IPS DF 4.7 (cell line): ENCODE measurements around the gene LRRC27.
"Not testable (repeated sequence)": the region's sequence is repeated elsewhere in the genome, so short reads cannot be mapped to it uniquely, and the experiment has no call there.

Source experiments
- DNase-seq: peaks from one replicate; pipeline ENCODE4 v3.0.0-alpha.2; 2013; ENCODE audit warnings: low spot score; ENCODE audit errors: extremely low read depth

Gene LRRC27

DNA sequence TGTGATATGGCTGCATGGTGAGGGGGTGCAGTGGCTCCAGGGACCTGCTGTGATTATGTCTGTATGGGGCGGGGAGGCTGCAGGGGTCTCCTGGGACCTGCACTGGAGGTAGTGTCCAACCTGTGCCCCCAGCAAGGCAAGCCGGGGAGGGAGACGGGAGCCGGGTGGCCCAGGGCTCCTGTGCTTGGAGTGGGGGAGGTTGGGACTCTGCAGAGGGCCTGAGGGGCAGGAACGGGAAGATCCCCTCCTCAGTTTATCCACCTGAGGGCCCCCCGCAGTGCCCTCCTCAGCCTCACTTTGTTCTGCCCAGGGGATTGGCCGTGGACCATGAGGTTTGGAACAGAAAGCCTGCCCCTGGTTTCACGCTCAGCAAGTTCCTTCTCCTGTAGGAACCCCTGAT is 42.2 kb downstream of the LRRC27 start:
- no peak for DNase-seq

DNA sequence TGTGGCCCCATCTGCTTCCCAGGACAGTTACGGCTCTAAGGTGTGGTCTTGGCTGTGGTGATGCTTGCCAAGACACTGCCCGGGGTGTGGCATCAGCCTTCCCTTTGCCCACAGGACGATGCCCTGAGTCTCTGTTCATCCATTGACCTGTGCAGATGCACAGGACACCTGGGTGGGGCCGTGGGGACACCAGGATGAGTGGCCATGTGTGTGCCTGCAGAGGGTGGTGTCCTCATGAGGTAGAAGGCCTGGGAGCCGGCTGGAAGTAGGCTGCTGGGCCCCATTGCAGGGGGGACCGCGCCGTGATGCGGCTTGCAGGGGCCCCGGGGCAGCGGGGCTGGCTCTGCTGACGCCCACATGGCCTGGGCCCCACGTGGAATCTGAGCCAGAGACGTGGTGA is 42.6 kb downstream of the LRRC27 start:
- DNase-seq, result no peak

DNA sequence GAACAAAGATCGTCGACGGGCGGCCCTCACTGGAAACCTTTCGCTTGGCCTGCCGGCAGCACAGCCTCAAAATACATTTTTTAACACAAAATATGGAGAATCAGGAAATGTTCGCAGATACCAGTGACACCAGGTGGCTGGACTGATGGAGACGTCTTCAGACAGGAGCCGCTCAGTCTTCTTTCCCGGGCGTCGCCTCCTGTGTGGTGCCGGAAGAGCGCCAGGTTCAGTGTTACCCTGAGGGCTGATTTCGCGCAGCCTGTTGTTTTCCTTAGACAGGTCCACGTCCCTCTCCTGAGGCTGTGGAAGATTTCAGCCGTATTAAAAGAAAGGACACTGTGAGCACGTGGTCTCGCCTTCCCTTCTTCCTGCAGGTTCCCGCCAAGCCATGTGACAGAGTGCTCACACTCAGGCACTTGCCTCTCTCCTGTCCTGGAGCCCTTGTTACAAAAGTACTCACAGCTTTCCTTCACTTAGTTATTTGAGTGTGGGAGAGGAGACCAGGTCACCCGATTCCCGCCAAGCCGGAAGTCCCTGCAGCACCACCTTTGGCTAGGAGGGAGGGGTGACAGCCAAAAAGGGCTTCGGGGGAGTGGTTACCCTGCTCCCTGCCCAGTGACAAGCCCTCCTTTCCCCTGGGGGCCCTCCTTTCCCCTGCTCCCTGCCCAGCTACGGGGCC is 43.3 kb downstream of the LRRC27 start:
- DNase-seq, result no peak

DNA sequence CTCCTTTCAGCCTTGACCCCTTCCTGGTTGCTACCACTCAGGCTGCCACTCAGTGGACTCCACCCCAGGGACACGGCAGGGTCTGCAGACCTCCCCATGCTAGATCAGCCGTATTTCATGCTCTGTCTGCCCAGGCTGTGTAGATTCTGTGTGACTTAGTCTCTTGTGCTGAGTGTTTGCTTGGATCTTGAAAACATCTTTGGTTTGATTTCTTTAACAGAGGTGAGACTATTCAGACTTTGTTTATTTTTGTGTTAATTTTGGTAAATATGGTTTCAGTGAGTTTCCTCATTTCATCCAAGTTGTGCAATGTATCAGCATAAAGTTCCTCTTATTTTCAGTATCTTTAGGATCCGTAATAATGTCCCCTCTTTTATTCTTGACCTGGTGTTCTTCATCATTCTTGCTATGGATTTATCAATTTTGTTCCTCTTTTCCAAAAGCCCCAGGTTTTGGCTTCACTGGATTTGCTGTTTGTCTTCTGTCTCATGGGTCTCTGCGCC is 43.9 kb downstream of the LRRC27 start:
- DNase-seq, result no peak

DNA sequence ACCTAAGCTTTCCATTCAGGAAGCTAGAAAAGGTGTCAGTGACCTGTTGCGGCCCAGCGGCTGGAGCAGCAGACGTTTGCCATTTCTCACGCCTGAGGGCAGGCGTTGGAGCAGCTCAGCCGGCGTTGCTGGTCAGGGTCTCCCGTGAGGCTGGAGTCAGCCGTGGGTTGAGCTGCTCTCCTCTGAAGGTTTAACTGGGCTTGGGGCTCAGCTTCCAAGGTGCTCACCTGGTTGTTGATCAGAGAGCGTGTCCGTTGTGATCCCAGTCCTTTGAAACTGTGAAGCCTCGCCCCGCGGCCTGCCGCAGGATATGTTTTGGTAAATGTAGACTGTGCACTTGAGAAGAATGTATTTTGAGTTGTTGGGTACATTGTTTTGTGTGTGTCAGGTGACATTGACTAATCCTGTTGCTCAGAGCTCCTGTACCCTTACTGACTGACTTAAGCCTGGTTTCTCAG is 44.4 kb downstream of the LRRC27 start:
- DNase-seq, result no peak

DNA sequence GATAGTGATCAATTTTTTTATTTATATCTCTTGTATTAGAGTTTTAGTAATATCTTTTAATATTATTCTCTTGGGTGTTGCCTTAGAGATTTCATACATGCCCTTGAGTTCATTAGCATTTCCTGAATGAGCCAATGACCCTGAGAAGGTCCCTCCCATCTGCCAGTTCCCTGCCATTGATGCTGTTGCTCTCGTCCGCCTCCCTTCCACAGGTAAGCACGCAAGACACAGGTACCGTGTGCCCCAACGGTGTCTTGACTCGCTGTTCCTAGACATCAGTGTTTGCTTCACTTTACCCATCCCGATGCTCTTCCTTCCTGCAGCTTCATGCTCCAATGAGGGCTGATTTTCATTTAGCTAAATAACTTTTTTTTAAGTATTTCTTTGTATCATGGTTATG is 45.3 kb downstream of the LRRC27 start:
- DNase-seq, result no peak

DNA sequence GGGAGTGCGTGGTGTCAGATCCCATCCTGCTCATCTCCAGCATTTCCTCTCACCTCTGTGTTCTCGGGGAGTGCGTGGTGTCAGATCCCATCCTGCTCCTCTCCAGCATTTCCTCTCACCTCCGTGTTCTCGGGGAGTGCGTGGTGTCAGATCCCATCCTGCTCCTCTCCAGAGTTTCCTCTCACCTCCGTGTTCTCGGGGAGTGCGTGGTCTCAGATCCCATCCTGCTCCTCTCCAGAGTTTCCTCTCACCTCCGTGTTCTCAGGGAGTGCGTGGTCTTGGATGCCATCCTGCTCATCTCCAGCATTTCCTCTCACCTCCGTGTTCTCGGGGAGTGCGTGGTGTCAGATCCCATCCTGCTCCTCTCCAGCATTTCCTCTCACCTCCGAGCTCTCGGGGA is 47.0 kb downstream of the LRRC27 start:
- DNase-seq, result not testable (repeated sequence)

DNA sequence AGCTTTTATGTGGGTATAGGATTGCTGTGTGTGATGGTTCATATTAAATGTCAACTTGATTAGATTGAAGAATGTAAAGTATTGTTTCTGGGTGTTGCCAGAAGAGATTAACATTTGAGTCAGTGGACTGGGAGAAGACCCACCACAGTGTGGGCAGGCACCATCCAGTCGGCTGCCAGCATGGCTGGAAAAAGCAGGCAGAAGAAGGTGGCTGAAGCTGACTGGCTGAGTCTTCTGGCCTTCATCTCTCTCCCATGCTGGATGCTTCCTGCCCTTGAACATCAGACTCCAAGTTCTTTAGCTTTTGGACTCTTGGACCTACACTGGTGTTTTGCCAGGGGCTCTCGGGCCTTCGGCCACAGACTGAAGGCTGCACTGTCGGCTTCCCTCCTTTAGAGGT is 49.0 kb downstream of the LRRC27 start:
- DNase-seq, result not testable (repeated sequence)

DNA sequence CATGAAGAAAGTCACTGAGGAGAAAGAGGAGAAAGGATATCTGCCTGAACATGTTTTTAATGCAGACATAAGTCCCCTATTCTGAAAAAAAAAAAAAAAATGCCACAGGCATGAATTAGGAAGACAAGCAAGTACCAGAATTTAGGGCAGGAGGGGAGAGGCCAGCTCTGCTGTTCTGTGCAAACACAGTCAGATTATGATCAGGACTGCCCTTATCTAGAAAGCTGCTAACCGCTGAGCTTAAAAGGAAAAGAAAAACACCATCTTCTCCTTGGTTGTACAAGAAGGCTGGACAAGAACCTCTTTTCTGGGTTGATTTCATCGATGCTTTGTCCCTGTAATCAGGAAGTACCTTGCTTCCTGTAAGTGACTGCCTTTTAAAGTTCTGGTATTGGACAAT is 49.7 kb downstream of the LRRC27 start:
- DNase-seq, result no peak

DNA sequence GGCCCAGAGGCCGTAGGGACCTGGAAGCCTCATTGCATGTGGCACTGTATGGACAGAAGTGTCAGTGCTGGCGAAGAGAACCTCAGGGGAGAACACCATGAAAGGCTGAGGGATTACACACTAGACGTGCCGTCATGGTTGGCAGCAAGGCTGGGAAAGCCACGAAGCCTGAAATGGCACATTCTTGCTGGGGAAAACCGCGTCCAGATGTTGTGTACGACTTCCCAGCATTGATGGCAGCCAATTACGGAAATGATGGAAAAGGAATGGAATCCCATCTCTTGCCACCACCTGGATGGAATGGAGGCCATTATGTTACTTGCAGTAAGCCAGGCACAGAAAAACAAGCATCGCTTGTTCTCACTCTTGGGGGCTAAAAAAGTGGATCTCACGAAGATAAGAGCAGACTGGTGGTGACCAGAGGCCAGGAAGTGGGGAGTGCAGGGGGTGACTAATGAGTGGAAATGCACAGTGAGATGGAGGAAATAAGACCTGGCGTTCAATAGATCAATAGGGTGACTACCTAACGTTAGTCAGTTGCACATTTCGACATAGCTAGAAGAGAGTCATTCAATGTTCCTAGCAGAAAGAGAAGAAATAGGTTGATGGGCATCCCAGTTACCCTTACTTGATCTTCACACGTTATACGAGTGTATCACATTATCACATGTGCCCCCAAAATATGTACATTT is 50.4 kb downstream of the LRRC27 start:
- DNase-seq, result no peak

DNA sequence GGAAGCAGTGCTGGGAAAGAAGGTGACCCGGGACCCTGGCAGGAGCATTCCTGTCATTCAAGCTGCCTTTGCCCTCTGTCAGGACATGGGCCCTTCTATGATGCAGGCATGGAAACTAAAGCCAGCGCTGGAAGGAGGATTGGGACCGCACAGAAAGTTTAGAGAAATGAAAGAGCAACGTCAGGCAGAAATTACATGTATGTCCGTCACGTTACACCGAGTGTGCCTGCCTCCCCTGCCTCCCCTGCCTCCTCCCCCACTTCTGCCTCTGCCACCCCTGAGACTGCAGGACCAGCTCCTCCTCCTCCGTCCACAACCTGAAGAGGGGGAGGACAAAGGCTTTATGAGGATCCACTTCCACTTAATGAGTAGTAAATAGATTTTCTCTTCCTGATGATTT is 51.1 kb downstream of the LRRC27 start:
- no peak for DNase-seq

DNA sequence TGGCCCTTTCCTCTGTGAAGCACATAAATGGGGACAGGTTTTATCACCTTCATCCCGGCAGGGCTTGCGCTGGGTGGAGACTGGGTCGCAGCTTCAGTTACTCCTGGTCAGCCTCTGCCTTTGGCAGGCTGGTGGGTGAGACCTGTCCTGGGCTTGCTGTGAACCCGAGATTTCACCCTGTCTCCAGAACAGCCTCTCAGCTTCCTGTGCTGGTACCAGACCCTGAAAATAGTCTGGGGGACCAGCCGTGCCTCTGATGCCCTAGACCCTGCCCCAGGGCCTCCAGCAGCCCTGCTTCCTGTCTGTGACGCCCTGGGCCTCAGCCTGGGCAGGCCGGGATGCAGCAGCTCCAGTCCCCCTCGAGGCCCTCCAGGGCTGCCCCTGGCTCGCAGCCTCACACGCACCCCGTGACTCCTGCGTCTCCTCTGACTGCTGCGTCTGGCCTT is 51.8 kb downstream of the LRRC27 start:
- no peak for DNase-seq

DNA sequence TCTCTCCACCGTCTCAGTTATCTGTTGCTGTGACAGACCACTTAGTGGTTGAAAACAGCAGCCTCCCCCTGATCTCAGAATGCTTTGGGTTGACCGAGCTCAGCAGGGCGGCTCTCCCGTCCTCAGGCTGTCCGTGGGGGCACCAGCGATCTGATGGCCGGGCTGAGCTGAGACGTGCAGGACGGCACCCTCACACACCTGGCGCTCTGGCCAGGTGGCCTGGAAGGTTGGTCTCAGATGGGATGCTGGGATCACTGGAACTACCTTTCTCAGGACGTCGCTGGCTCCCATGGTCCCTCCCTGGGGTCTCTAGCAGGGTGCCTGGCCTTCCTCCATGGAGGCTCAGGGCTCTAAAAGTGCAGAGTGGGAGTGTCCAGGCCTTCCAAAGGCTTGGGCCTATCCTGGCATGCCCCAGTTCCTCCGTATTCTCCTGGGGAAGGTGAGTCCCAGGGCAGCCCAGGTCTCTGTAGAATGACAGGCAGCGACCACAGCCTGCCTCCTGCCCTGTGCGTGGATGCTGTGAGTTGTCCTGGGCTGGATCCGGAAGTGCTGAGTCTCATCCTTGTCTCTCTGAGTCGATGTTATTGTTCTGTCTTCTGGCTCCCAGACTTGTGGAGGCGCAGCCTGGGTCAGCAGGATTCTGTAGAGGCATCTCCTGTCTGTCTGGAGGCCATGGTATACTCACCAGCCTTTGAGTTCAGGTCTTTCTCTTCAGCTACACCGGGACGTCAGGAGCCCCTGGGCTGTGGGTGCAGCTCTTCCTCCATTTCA is 52.8 kb downstream of the LRRC27 start:
- DNase-seq, result no peak

DNA sequence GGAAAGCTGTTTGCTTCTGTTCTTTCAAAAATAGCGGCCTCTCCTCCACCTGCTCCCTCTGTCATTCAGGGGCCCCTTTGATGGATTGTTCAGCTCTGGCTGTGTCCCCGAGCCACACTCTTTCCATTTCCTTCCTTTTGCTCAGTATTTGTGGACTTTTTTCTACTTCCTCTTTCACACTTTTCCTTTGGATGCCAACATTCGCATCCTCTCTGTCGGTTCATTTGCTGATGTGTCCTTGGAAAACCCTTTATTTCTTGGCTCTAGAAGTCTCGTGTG is 53.3 kb downstream of the LRRC27 start:
- DNase-seq, result no peak

DNA sequence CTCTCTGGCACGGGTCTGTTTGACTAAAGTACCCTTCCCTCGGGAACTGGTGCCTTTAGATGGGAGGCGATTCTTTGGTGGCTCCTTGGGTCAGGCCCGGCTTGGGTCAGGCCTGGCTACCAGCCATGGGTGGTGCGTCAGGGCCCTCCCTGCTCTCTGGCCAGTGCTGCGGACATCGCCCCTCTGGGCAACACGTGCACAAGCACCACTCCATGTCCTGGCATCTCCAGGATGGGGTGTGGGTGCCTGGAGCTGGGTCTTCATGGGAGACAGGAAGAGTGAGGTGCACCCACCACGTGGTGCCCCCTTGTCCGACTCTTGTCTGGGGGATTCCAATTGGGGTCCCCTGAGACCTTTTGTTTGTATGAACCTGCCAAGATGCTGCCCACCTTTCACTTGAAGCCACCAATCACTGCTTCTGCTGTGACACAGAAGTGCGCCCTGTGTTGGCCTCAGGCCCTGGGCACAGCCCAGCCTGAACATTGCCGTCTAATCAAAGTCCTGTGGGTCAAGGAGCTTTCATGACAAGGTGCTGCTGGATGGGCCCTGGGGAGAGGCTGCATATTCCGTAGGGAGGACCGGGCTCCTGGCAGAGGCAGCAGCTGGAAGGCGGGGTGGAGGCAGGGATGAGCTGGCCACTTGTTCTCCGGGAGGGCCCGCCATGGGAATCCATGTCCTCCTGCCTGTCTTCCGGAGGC is 53.9 kb downstream of the LRRC27 start:
- no peak for DNase-seq

DNA sequence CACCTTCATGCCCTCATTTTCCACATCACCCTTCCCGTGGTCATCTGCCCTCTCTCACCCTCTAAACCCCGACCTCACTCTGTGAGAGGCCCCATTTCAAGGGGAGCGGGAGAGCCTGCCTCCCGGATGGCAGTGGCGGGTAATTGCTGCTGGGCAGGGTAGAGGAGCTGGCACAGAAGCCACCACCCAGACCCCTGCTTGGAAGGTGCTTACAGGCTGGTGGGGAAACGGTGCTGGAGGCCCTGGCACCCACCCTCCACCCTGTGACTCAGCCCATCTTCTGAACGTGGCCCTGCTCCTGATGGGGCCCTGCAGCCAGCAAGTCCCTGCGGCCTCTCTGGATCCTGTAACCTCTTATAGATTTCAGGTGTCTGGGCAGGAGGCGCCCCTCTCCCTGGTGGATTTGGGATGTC is 54.4 kb downstream of the LRRC27 start:
- DNase-seq, result no peak

DNA sequence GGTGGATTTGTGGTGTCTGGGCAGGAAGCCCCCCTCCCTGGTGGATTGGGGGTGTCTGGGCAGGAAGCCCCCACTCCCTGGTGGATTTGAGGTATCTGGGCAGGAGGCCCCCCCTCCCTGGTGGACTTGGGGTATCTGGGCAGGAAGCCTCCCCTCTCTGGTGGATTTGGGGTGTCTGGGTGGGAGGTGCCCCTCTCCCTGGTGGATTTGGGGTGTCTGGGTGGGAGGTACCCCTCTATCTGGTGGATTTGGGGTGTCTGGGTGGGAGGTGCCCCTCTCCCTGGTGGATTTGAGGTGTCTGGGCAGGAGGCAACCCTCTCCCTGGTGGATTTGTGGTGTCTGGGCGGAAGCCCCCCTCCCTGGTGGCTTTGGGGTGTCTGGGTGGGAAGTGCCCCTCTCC is 54.9 kb downstream of the LRRC27 start:
- not testable (repeated sequence) for DNase-seq

DNA sequence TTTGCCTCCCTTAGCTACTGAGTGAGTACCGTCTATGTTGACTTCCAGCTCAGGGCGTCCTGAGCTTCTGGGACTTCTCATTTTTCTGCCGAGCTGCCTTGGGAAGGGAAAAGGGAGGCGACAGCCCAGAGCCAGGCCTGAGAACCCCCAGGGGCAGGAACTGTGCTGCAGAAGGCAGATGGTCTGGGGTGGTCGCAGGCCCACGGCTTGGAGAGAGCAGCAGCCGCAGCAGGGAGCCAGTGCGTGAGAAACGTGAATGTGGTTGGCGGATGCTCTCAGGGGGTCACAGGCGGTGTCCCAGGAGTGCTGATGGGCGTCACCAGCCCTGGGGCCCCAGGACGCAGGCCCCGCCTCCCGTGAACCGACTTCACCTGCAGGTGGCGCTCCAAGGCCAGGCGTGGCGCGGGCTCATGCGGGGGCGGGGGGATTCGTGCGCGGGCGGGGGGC is 55.8 kb downstream of the LRRC27 start:
- DNase-seq, result no peak

DNA sequence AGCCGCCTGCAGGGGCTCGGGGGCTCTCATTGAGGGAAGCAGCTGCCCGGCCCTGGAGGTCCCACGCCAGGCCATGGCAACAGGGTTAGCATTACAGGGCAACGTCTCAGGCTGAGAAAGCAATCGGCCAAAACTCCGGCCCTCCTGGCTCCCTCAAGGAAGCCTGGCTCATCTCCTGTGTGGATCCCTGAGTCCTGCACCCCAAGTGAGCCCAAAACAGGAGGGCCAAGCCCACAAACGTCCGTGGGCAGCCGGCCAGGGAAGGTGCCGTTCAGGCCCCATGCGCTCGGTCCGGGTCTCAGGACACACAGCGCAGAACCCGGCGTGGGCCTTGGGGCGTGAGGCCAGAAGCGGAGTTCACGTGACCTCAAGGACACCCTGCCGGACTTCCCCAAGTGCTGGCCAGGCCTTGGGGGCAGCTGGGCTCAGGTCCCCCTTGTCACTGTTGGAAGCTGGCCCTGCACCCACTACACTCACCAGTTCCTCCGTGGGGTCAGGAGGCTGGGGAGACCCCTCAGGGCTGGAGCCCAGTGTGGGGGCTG is 57.0 kb downstream of the LRRC27 start:
- no peak for DNase-seq

DNA sequence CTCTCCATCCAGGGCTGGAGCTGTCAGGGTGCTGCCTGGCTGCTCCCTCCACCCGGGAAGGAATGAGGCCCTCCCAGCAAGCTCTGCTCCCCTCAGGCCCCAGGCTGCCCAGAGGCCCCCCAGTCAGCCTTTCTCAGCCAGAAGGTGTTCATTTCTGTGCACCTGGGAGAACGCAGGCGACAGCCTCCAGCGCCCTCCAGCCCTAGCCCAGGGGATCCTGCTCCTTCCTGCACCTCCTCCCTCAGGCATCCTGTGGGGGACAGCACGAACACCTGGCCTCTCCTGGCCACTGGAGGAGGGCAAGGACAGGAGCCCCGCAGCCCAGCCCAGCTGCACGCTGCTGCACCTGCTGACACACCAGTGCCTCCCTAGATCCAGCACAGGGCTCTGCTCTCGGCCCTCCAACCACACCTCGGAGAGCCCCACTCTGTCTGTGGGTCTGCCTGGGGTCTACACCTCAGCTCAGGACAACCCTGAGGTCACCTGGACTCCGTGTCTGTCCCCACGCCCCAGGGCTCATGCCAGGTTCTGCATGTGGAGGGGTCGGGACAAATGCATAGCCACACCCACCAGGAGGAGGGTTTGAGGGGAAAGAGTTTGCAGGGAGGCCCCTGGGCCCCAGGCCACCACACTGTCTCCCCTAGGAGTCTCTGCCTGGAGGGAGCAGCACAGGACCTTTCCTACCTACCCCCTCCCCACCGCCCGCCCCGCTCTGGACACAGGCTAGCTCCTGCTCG is 57.6 kb downstream of the LRRC27 start:
- no peak for DNase-seq
